ENCODE measurements around the gene SLC25A24. TPM values are rescaled to one million over a fixed set of nuclear protein-coding genes. Genes with fewer than 3 reads are reported as not detected.
"Not testable (repeated sequence)": the region's sequence is repeated elsewhere in the genome, so short reads cannot be mapped to it uniquely, and the experiment has no call there.

SLC25A24 gene
- total and polyA plus RNA-seq, 2 experiments from 2014 or later = 32.5 to 69.2 TPM

DNA sequence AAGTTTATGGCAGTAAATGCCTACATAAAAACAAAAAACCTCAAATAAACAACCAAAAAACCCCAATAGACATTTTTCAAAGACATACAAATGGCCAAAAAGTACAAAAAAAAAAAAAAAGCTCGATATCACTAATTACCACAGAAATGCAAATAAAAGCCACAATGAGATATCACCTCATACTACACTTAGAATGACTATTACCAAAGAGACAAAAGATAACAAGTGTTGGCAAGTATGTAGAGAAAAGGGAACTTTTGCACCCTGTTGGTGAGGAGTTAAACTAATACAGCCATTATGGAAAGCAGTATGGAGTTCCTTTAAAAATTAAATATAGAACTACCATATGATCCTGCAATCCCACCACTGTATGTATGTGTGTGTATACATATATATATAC lies 21.1 kb downstream of the SLC25A24 start:
- Histone ChIP-seq H2AFZ (no peak overlapping the region), H3K79me2 (peaks cover 49% of the 10 kb centered on the region), H4K20me1 (ENCODE audit: insufficient read depth, poor library complexity, severe bottlenecking) (no peaks in the 10 kb centered on the region), H3K9me2 (replicated peaks; ENCODE audit: insufficient read depth) (no peaks in the 10 kb centered on the region), H3K9me3 (ENCODE audit: low read depth) (peaks cover 5% of the 10 kb centered on the region), H3K36me3 (replicated peaks; ENCODE audit: insufficient read depth, low read depth) (no peaks in the 10 kb centered on the region), H3K4me1 (ENCODE audit: insufficient read depth) (no peaks in the 10 kb centered on the region), H3K27me3 (no peaks in the 10 kb centered on the region), H3K27ac (no peak overlapping the region), H3K4me2 (no peak overlapping the region), H3K4me3 (no peak overlapping the region)
- DNase-seq (ENCODE audit: low spot score) = no peak
- TF ChIP-seq EZH2 (IDR thresholded peaks at IDR 0.05; ENCODE audit: borderline replicate concordance) (no peak), EZH2phosphoT487 (IDR thresholded peaks at IDR 0.05; ENCODE audit: low read depth, severe bottlenecking, unreplicated experiment) (no peak)
- TF ChIP-seq, protein P1, sequence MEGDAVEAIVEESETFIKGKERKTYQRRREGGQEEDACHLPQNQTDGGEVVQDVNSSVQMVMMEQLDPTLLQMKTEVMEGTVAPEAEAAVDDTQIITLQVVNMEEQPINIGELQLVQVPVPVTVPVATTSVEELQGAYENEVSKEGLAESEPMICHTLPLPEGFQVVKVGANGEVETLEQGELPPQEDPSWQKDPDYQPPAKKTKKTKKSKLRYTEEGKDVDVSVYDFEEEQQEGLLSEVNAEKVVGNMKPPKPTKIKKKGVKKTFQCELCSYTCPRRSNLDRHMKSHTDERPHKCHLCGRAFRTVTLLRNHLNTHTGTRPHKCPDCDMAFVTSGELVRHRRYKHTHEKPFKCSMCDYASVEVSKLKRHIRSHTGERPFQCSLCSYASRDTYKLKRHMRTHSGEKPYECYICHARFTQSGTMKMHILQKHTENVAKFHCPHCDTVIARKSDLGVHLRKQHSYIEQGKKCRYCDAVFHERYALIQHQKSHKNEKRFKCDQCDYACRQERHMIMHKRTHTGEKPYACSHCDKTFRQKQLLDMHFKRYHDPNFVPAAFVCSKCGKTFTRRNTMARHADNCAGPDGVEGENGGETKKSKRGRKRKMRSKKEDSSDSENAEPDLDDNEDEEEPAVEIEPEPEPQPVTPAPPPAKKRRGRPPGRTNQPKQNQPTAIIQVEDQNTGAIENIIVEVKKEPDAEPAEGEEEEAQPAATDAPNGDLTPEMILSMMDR (IDR thresholded peaks at IDR 0.05; ENCODE audit: poor library complexity) = no peak
- WGBS (ENCODE audit: low lambda C conversion rate, missing lambda C conversion rate) = 94% methylated on average over 1 of the region's 1 CpG

DNA sequence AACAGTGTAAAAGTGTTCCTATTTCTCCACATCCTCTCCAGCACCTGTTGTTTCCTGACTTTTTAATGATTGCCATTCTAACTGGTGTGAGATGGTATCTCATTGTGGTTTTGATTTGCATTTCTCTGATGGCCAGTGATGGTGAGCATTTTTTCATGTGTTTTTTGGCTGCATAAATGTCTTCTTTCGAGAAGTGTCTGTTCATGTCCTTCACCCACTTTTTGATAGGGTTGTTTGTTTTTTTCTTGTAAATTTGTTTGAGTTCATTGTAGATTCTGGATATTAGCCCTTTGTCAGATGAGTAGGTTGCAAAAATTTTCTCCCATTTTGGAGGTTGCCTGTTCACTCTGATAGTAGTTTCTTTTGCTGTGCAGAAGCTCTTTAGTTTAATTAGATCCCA lies 37.7 kb downstream of the SLC25A24 start:
- H3K9me3 ChIP-seq (ENCODE audit: low read depth); H3K27ac ChIP-seq; H3K27me3 ChIP-seq; H3K4me3 ChIP-seq; DNase-seq (ENCODE audit: low spot score); H2AFZ ChIP-seq; H3K9me2 ChIP-seq (replicated peaks; ENCODE audit: insufficient read depth); H3K79me2 ChIP-seq; H3K4me1 ChIP-seq (ENCODE audit: insufficient read depth); H3K4me2 ChIP-seq; H3K36me3 ChIP-seq (replicated peaks; ENCODE audit: insufficient read depth, low read depth); H4K20me1 ChIP-seq (ENCODE audit: insufficient read depth, poor library complexity, severe bottlenecking): not testable (repeated sequence)
- 38% methylated on average over 1 of the region's 1 CpG for WGBS (ENCODE audit: low lambda C conversion rate, missing lambda C conversion rate)

DNA sequence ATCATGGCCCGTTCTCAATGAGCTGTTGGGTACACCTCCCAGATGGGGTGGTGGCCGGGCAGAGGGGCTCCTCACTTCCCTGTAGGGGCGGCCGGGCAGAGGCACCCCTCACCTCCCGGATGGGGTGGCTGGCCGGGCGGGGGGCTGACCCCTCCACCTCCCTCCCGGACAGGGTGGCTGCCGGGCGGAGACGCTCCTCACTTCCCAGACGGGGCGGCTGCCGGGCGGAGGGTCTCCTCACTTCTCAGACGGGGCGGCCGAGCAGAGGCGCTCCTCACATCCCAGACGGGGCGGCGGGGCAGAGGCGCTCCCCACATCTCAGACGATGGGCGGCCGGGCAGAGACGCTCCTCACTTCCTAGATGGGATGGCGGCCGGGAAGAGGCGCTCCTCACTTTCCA lies 40.2 kb downstream of the SLC25A24 start:
- H3K27me3 ChIP-seq; H3K36me3 ChIP-seq (replicated peaks; ENCODE audit: insufficient read depth, low read depth); H3K27ac ChIP-seq; H4K20me1 ChIP-seq (ENCODE audit: insufficient read depth, poor library complexity, severe bottlenecking); DNase-seq (ENCODE audit: low spot score); H3K9me2 ChIP-seq (replicated peaks; ENCODE audit: insufficient read depth); H3K4me1 ChIP-seq (ENCODE audit: insufficient read depth); H2AFZ ChIP-seq; H3K4me3 ChIP-seq; H3K9me3 ChIP-seq (ENCODE audit: low read depth); H3K4me2 ChIP-seq; H3K79me2 ChIP-seq: not testable (repeated sequence)
- WGBS (ENCODE audit: low lambda C conversion rate, missing lambda C conversion rate) = no CpG with 5 or more reads among the region's 30 CpGs

DNA sequence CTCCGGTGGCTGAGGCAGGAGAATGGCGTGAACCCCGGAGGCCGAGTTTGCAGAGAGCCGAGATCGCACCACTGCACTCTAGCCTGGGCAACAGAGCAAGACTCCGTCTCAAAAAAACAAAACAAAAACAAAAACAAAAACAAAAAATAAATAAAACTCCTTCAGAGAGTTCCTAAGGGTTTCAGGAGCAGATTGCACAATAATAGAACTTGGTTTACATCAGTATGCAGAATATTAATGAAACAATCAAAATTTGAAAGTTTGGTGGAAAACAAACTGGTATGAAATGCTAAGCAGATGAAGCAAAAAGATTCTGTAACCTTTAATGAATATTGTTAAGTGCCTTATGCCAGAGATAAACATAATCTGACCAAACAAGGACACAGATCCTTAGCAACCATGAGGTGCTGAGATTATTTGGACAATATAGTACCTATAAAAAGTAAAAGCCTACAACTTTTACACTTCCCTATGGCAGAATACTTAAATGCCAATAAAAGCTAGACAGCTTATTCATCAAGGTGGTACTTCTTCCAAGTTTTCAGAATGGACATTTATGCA lies 41.2 kb downstream of the SLC25A24 start:
- Histone ChIP-seq H3K27me3 (no peaks in the 10 kb centered on the region), H3K4me3 (no peak overlapping the region), H3K79me2 (no peaks in the 10 kb centered on the region), H3K27ac (no peak overlapping the region), H3K4me2 (no peak overlapping the region), H4K20me1 (ENCODE audit: insufficient read depth, poor library complexity, severe bottlenecking) (no peaks in the 10 kb centered on the region), H3K9me3 (ENCODE audit: low read depth) (no peaks in the 10 kb centered on the region), H3K4me1 (ENCODE audit: insufficient read depth) (no peaks in the 10 kb centered on the region), H2AFZ (no peak overlapping the region), H3K36me3 (replicated peaks; ENCODE audit: insufficient read depth, low read depth) (no peaks in the 10 kb centered on the region), H3K9me2 (replicated peaks; ENCODE audit: insufficient read depth) (no peaks in the 10 kb centered on the region)
- 95% methylated on average over 7 of the region's 7 CpGs for WGBS (ENCODE audit: low lambda C conversion rate, missing lambda C conversion rate)
- no peak for TF ChIP-seq EZH2phosphoT487 (IDR thresholded peaks at IDR 0.05; ENCODE audit: low read depth, severe bottlenecking, unreplicated experiment)
- no peak for TF ChIP-seq EZH2 (IDR thresholded peaks at IDR 0.05; ENCODE audit: borderline replicate concordance)
- TF ChIP-seq, protein P1 (IDR thresholded peaks at IDR 0.05; ENCODE audit: poor library complexity) = no peak
- no peak for DNase-seq (ENCODE audit: low spot score)

Measured in hepatocyte (in vitro differentiated cells).